Esophagus muscularis mucosa (tissue), 4 donors: Measurements from ENCODE around the gene PIK3R3. TPM values are rescaled to one million over a fixed set of nuclear protein-coding genes. Genes with fewer than 3 reads are reported as not detected.

Experiments used
- DNase-seq: peaks from one replicate; pipeline ENCODE4 v3.0.0-alpha.2; 2017; ENCODE audit errors: extremely low spot score
- H3K27ac ChIP-seq, 4 donors: fragments of 200-600 bp; sonication (generic); replicated peaks in 1 of 4; 1 replicate in 3 of 4; 2 replicates in 1 of 4; pipeline ENCODE4 v1.5.1; 2016 to 2019; ENCODE audit warnings: mild to moderate bottlenecking in 1 of 4
- H3K27me3 ChIP-seq, 4 donors: fragments of 200-600 bp; sonication (generic); one replicate each; pipeline versions ENCODE4 v1.5.1 to v1.6.0; 2016 to 2019
- H3K36me3 ChIP-seq, 4 donors: fragments of 200-600 bp; sonication (generic); one replicate each; pipeline ENCODE4 v1.5.1; 2016 to 2019
- H3K4me1 ChIP-seq, 4 donors: fragments of 200-600 bp; sonication (generic); one replicate each; pipeline ENCODE4 v1.5.1; 2016 to 2019
- H3K4me3 ChIP-seq, 4 donors: fragments of 200-600 bp; sonication (generic); 1 replicate in 2 of 4; 2 replicates in 2 of 4; pipeline ENCODE4 v1.5.1; 2016 to 2019; ENCODE audit warnings: mild to moderate bottlenecking in 4 of 4, moderate library complexity in 1 of 4
- H3K9me3 ChIP-seq, 4 donors: fragments of 200-600 bp; sonication (generic); 1 replicate in 3 of 4; 2 replicates in 1 of 4; pipeline ENCODE4 v1.5.1; 2016 to 2019
- CTCF ChIP-seq, 3 experiments: fragments of 200-600 bp in 2 of 3; fragments of 450-650 bp in 1 of 3; sonication (generic) in 2 of 3; IDR thresholded peaks; one replicate each; pipeline ENCODE4 v1.5.1; 2017 to 2019; ENCODE audit warnings: antibody characterized with exemption in 3 of 3, mild to moderate bottlenecking in 2 of 3, moderate library complexity in 1 of 3
- EP300 ChIP-seq: sonication (generic); formaldehyde crosslinking; IDR thresholded peaks from one replicate; pipeline ENCODE4 v1.6.1; 2017; ENCODE audit warnings: antibody characterized with exemption
- POLR2A ChIP-seq: fragments of 450-650 bp; IDR thresholded peaks from one replicate; pipeline ENCODE4 v1.6.1; 2017; ENCODE audit warnings: antibody characterized with exemption, moderate library complexity, mild to moderate bottlenecking, low read depth
- POLR2AphosphoS5 ChIP-seq, 2 donors: sonication (generic); formaldehyde crosslinking; IDR thresholded peaks; one replicate each; pipeline ENCODE4 v1.6.1; 2017; ENCODE audit warnings: antibody characterized with exemption in 2 of 2
- WGBS: methylation state at CpG from one replicate; pipeline ENCODE4 v1.1.5; 2018; 5-methylcytosine and 5-hydroxymethylcytosine counted together
- intact Hi-C: fragments of 100-400 bp; cut with DNase I; formaldehyde crosslinking; loops from one replicate; pipeline ENCODE4 v1.15.1; 2023
- total RNA-seq, 4 donors: library from RNA; depleted of rRNA; stranded (reverse); fragments of >200 nt; gene quantifications; one replicate each; pipeline versions ENCODE4 v1.1.0 to v1.2.1, GENCODE V29; 2016

The PIK3R3 gene
- total RNA-seq, 4 donors from 2014 or later: 13.7 to 34.3 (median 21.4) TPM

GRCh38 chr1:46020010-46020409 is 112.4 kb downstream of the PIK3R3 start:
- peaks cover 23 to 34% (median 30%) of the 10 kb centered on the region in 4 donors for H3K36me3 ChIP-seq
- peaks cover 0 to 26% (median 0%) of the 10 kb centered on the region in 4 donors for H3K4me1 ChIP-seq
- no peak overlapping the region for H3K27ac ChIP-seq
- H3K4me3 ChIP-seq: no peak overlapping the region
- DNase-seq: no peak
- 81% methylated on average over 4 of the region's 4 CpGs for WGBS
- no peaks in the 10 kb centered on the region for H3K9me3 ChIP-seq
- H3K27me3 ChIP-seq: no peaks in the 10 kb centered on the region
- TF ChIP-seq EP300: no peak
- TF ChIP-seq POLR2A: no peak
- no peak for TF ChIP-seq POLR2AphosphoS5 (IDR thresholded peaks at IDR 0.05)
- TF ChIP-seq CTCF (IDR thresholded peaks at IDR 0.05): no peak
- intact Hi-C loops: no loop called here

DNA sequence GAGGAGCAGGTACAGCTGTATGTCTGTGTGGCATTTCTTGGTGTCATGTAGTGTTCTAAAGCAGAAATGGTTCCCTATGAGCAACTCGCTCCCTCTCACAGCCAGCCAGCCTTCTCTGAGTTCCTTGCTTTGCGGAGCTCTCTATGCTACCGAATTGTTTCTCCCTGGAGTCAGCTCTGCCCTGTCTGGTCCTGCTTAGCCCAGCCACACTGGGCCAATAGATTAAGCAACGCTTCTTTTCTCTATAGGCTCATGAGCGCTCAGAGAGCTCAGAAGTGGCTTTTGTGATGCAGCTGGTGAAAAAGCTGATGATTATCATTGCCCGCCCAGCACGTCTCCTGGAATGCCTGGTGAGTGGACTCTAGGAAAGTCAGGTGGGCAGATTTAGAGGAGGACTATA is 113.1 kb downstream of the PIK3R3 start:
- H3K9me3 ChIP-seq: no peaks in the 10 kb centered on the region
- H3K27ac ChIP-seq: no peak overlapping the region
- peaks cover 23 to 30% (median 28%) of the 10 kb centered on the region in 4 donors for H3K36me3 ChIP-seq
- intact Hi-C loops: no loop called here
- H3K4me3 ChIP-seq: no peak overlapping the region
- peaks cover 0 to 26% (median 0%) of the 10 kb centered on the region in 4 donors for H3K4me1 ChIP-seq
- 98% methylated on average over 7 of the region's 7 CpGs for WGBS
- TF ChIP-seq POLR2AphosphoS5 (IDR thresholded peaks at IDR 0.05): no peak
- no peak for TF ChIP-seq CTCF (IDR thresholded peaks at IDR 0.05)
- no peak for TF ChIP-seq POLR2A
- TF ChIP-seq EP300: no peak
- no peaks in the 10 kb centered on the region for H3K27me3 ChIP-seq
- DNase-seq: no peak

- H3K27ac ChIP-seq: no peak overlapping the region
- WGBS: 90% methylated on average over 6 of the region's 6 CpGs
- intact Hi-C loops: no loop called here
- no peak for TF ChIP-seq EP300
- no peak for TF ChIP-seq POLR2AphosphoS5 (IDR thresholded peaks at IDR 0.05)
- no peak for TF ChIP-seq CTCF (IDR thresholded peaks at IDR 0.05)
- no peak for TF ChIP-seq POLR2A
- no peaks in the 10 kb centered on the region for H3K9me3 ChIP-seq
- peaks cover 11 to 24% (median 15%) of the 10 kb centered on the region in 4 donors for H3K36me3 ChIP-seq
- no peak overlapping the region for H3K4me3 ChIP-seq
- DNase-seq: no peak
- no peaks in the 10 kb centered on the region for H3K27me3 ChIP-seq
- H3K4me1 ChIP-seq: peaks cover 0 to 26% (median 0%) of the 10 kb centered on the region in 4 donors
Observed at GRCh38 chr1:46017876-46018503, 114.4 kb downstream of the PIK3R3 start.

GRCh38 chr1:46013581-46013980 is 118.8 kb downstream of the PIK3R3 start:
- no peak for DNase-seq
- peaks cover 13 to 49% (median 36%) of the 10 kb centered on the region in 4 donors for H3K36me3 ChIP-seq
- 95% methylated on average over 3 of the region's 3 CpGs for WGBS
- intact Hi-C loops: no loop called here
- no peaks in the 10 kb centered on the region for H3K27me3 ChIP-seq
- H3K9me3 ChIP-seq: no peaks in the 10 kb centered on the region
- peaks cover 0 to 8% (median 0%) of the 10 kb centered on the region in 4 donors for H3K4me1 ChIP-seq
- no peak for TF ChIP-seq POLR2AphosphoS5 (IDR thresholded peaks at IDR 0.05)
- TF ChIP-seq EP300: no peak
- H3K4me3 ChIP-seq: no peak overlapping the region
- H3K27ac ChIP-seq: no peak overlapping the region

DNA sequence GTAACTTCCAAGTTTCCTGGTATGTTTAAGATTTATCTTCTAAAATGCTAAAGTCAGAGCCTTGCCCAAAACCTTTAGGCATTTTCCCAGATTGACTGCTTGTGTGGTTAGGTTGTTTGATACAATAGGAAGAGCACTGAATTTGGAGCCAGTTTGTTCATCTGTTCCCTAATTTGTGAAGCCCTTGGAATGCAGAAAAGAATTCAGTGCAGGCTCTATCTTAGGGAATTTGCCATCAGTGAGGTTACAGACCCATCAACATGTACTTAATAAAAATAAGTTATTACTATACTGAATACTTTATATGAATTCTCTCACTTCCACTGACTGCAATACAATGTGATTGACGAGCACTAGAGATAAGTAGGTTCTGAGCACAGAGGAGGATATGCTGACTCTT is 120.2 kb downstream of the PIK3R3 start:
- 95% methylated on average over 1 of the region's 1 CpG for WGBS
- no peaks in the 10 kb centered on the region for H3K4me1 ChIP-seq
- no peaks in the 10 kb centered on the region for H3K27me3 ChIP-seq
- no peaks in the 10 kb centered on the region for H3K9me3 ChIP-seq
- DNase-seq: no peak
- no peak overlapping the region for H3K27ac ChIP-seq
- H3K4me3 ChIP-seq: no peak overlapping the region
- peaks cover 19 to 63% (median 50%) of the 10 kb centered on the region in 4 donors for H3K36me3 ChIP-seq
- TF ChIP-seq POLR2A (no peak), EP300 (no peak), CTCF (IDR thresholded peaks at IDR 0.05) (no peak), POLR2AphosphoS5 (IDR thresholded peaks at IDR 0.05) (no peak)
- intact Hi-C loops: no loop called here
